Measurements from ENCODE around the gene FSTL5.

GRCh38 chr4:161382655-161383054, 781.1 kb downstream of the FSTL5 start:
- TF ChIP-seq CTCF (IDR thresholded peaks at IDR 0.05; ENCODE audit: control extremely low read depth in 1 of 3, insufficient read depth in 1 of 3, low read depth in 1 of 3, low read length in 3 of 3): no peak
- no peak for TF ChIP-seq EZH2 (IDR thresholded peaks at IDR 0.05; ENCODE audit: low read depth, low read length, severe bottlenecking)
- TF ChIP-seq RFX5 (IDR thresholded peaks at IDR 0.05; ENCODE audit: borderline replicate concordance, low read depth, low read length): no peak
- no peak for TF ChIP-seq RBBP5 (IDR thresholded peaks at IDR 0.05; ENCODE audit: borderline replicate concordance, low read depth, low read length)
- TF ChIP-seq PHF8 (conservative IDR thresholded peaks at IDR 0.05; ENCODE audit: low read depth, low read length): no peak
- TF ChIP-seq TAF1 (IDR thresholded peaks at IDR 0.05; ENCODE audit: low read depth, low read length): no peak
- no peak for TF ChIP-seq GABPA (IDR thresholded peaks at IDR 0.05; ENCODE audit: borderline replicate concordance, insufficient read depth, low read length)
- no peak for TF ChIP-seq EP300 (IDR thresholded peaks at IDR 0.05; ENCODE audit: borderline replicate concordance in 1 of 2, low read depth in 2 of 2, low read length in 2 of 2)
- TF ChIP-seq BRCA1 (IDR thresholded peaks at IDR 0.05; ENCODE audit: low read depth, low read length): no peak
- no peak for TF ChIP-seq RAD21 (IDR thresholded peaks at IDR 0.05 in 1 of 2, conservative IDR thresholded peaks at IDR 0.05 in 1 of 2; ENCODE audit: low read depth in 2 of 2, low read length in 2 of 2)

All from H1 (cell line).